ENCODE results near the gene TESK2. TPM values are rescaled to one million over a fixed set of nuclear protein-coding genes. Genes with fewer than 3 reads are reported as not detected.
A peak's percentile ranks its signal among the peaks of the same experiment; 100 is the strongest.

TESK2 gene
- total RNA-seq, 1 donor from 2014 or later: 1.9 TPM

GRCh38 chr1:45359882-45360513 lies 131.0 kb downstream of the TESK2 start:
- Mint-ChIP-seq H3K27me3 (ENCODE audit: low read depth) (no peaks in the 10 kb centered on the region), H3K9me3 (no peaks in the 10 kb centered on the region), H3K27ac (ENCODE audit: unreplicated experiment) (no peak overlapping the region), H3K36me3 (ENCODE audit: low read depth) (no peaks in the 10 kb centered on the region), H3K4me3 (no peak overlapping the region), H3K4me1 (peaks cover 4% of the 10 kb centered on the region)
- peak; percentile 17 for DNase-seq (ENCODE audit: low read depth, low spot score)
- TF ChIP-seq CTCF (conservative IDR thresholded peaks at IDR 0.05): peak; percentile 83

DNA sequence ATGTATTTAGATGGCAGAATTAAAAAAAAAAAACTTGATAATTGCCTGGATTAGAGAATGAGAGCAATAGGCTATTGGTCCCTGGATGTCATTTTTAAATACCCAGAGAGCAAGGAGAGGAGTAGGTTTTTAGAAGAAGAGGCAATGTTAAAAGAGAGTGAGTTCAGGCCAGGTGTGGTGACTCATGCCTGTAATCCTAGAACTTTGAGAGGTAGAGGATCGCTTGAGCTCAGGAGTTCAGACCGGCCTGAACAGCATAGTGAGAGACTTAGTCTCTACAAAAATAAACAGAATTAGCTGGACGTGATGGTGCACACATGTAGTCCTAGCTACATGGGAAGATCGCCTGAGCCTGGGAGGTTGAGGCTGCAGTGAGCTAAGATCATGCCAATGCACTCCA lies 134.8 kb downstream of the TESK2 start:
- Mint-ChIP-seq H3K27ac (ENCODE audit: unreplicated experiment) (no peak overlapping the region), H3K4me1 (peaks cover 4% of the 10 kb centered on the region), H3K4me3 (no peak overlapping the region)

GRCh38 chr1:45355683-45356082 lies 135.3 kb downstream of the TESK2 start:
- Mint-ChIP-seq H3K4me3 (no peak overlapping the region), H3K36me3 (ENCODE audit: low read depth) (no peaks in the 10 kb centered on the region), H3K27ac (ENCODE audit: unreplicated experiment) (no peak overlapping the region), H3K4me1 (peaks cover 4% of the 10 kb centered on the region), H3K27me3 (ENCODE audit: low read depth) (no peaks in the 10 kb centered on the region), H3K9me3 (no peaks in the 10 kb centered on the region)
- no peak for TF ChIP-seq CTCF (conservative IDR thresholded peaks at IDR 0.05)
- no peak for DNase-seq (ENCODE audit: low read depth, low spot score)

More for the DNA sequence above, 134.8 kb downstream of the TESK2 start:
- Mint-ChIP-seq H3K27me3 (ENCODE audit: low read depth) (no peaks in the 10 kb centered on the region), H3K36me3 (ENCODE audit: low read depth) (no peaks in the 10 kb centered on the region), H3K9me3 (no peaks in the 10 kb centered on the region)
- TF ChIP-seq CTCF (conservative IDR thresholded peaks at IDR 0.05): no peak
- DNase-seq (ENCODE audit: low read depth, low spot score): no peak

DNA sequence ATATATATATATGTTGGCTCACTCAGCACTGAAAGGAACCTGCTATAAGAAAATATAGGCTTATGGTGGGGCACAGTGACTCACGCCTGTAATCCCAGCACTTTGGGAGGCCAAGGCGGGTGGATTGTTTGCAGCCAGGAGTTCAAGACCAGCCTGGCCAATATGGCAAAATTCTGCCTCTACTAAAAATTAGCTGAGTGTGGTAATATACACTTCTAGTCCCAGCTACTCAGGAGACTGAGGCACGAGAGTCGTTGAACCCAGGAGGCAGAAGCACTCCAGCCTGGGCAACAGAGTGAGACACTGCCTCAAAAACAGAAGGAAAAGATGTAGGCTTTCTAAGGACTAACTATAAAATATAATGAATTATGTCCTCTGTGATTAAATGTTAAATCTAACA lies 136.1 kb downstream of the TESK2 start:
- no peak for DNase-seq (ENCODE audit: low read depth, low spot score)
- H3K27me3 Mint-ChIP-seq (ENCODE audit: low read depth): no peaks in the 10 kb centered on the region
- H3K4me3 Mint-ChIP-seq: no peak overlapping the region
- H3K9me3 Mint-ChIP-seq: no peaks in the 10 kb centered on the region
- no peak for TF ChIP-seq CTCF (conservative IDR thresholded peaks at IDR 0.05)
- H3K36me3 Mint-ChIP-seq (ENCODE audit: low read depth): no peaks in the 10 kb centered on the region
- peaks cover 1% of the 10 kb centered on the region for H3K4me1 Mint-ChIP-seq
- no peak overlapping the region for H3K27ac Mint-ChIP-seq (ENCODE audit: unreplicated experiment)

GRCh38 chr1:45353685-45354084 lies 137.3 kb downstream of the TESK2 start:
- Mint-ChIP-seq H3K27ac (ENCODE audit: unreplicated experiment) (no peak overlapping the region), H3K9me3 (no peaks in the 10 kb centered on the region), H3K4me1 (peaks cover 8% of the 10 kb centered on the region), H3K4me3 (no peak overlapping the region), H3K36me3 (ENCODE audit: low read depth) (no peaks in the 10 kb centered on the region), H3K27me3 (ENCODE audit: low read depth) (no peaks in the 10 kb centered on the region)
- DNase-seq (ENCODE audit: low read depth, low spot score): no peak
- TF ChIP-seq CTCF (conservative IDR thresholded peaks at IDR 0.05): no peak
